Adrenal gland (tissue), 12 donors: Measurements from ENCODE around the gene SZT2. TPM values are rescaled to one million over a fixed set of nuclear protein-coding genes. Genes with fewer than 3 reads are reported as not detected.

Experiments used
- DNase-seq, 7 donors: peaks; one replicate each; pipeline ENCODE4 v3.0.0-alpha.2; 2019 to 2020
- H3K27ac ChIP-seq, 5 donors: fragments of 200-600 bp; sonication (generic) in 4 of 5; 1 replicate in 3 of 5; 2 replicates in 2 of 5; pipeline versions ENCODE4 v1.5.1 to v1.8.0; 2016 to 2020; ENCODE audit warnings: mild to moderate bottlenecking in 1 of 5
- H3K27me3 ChIP-seq: fragments of 200-600 bp; 2 replicates; pipeline ENCODE4 v1.8.0; 2021
- H3K36me3 ChIP-seq, 2 donors: fragments of 200-600 bp; replicated peaks in 1 of 2; 1 replicate in 1 of 2; 2 replicates in 1 of 2; pipeline versions ENCODE4 v1.5.1 to v1.8.0; 2018 to 2022
- H3K4me1 ChIP-seq, 2 donors: fragments of 200-600 bp; replicated peaks in 1 of 2; 1 replicate in 1 of 2; 2 replicates in 1 of 2; pipeline versions ENCODE4 v1.5.1 to v1.8.0; 2018 to 2021
- H3K4me3 ChIP-seq, 4 donors: fragments of 200-600 bp; sonication (generic) in 3 of 4; one replicate each; pipeline ENCODE4 v1.5.1; 2016 to 2018
- H3K9me3 ChIP-seq, 3 donors: fragments of 200-600 bp; sonication (generic) in 1 of 3; replicated peaks in 1 of 3; 1 replicate in 2 of 3; 2 replicates in 1 of 3; pipeline versions ENCODE4 v1.5.1 to v1.8.0; 2016 to 2021
- POLR2A ChIP-seq, 2 donors: fragments of 450-650 bp; IDR thresholded peaks; one replicate each; pipeline ENCODE4 v1.6.1; 2017; ENCODE audit warnings: antibody characterized with exemption in 2 of 2, mild to moderate bottlenecking in 2 of 2, moderate library complexity in 1 of 2
- WGBS, 4 donors: extraction: QIAGEN DNeasy Blood & Tissue Kit in 2 of 4; methylation state at CpG; one replicate each; pipeline versions ENCODE4 v1.1.5 to v1.1.7; 2013 to 2017; 5-methylcytosine and 5-hydroxymethylcytosine counted together
- intact Hi-C, 2 donors: fragments of 100-400 bp; cut with DNase I; formaldehyde crosslinking; loops; one replicate each; pipeline versions ENCODE4 v1.14.1 to v1.15.0; 2022 to 2023
- polyA plus RNA-seq, 3 donors: library from polyadenylated mRNA; stranded (reverse); fragments of 200-250 nt in 2 of 3; fragments of 350-450 nt in 1 of 3; fragmentation: Illumina TruSeq in 1 of 3; extraction: RNeasy Lipid Tissue Mini Kit (QIAGEN cat#74804) in 1 of 3; gene quantifications; one replicate each; pipeline ENCODE4 v1.2.3, GENCODE V29; 2013 to 2014
- total RNA-seq, 9 donors: library from RNA; depleted of rRNA in 4 of 9; stranded (reverse); fragments of >200 nt in 4 of 9; fragments of 120-200 nt in 1 of 9; fragmentation: NEBNext Ultra II Directional in 1 of 9; extraction: Animal tissue kit (Norgen Biotek cat#: 25700) in 1 of 9; gene quantifications; one replicate each; pipeline versions ENCODE4 v1.1.0 to v1.2.4, GENCODE V29; 2013 to 2023
- TF ChIP-seq, protein P1 (sequence below), 6 experiments: fragments of 450-650 bp in 4 of 6; fragments of 200-600 bp in 2 of 6; sonication (generic) in 1 of 6; IDR thresholded peaks; 1 replicate in 5 of 6; 2 replicates in 1 of 6; pipeline versions ENCODE4 v1.5.1 to v1.8.0; 2016 to 2021; ENCODE audit warnings: antibody characterized with exemption in 6 of 6, mild to moderate bottlenecking in 2 of 6, moderate library complexity in 1 of 6
- donor health status: healthy with polysubstance abuse.
- donor health status: Bipolar disorder and iron deficiency.
- donor health status: DM: yes; HTN: yes; CAD: no.
- donor health status: DM: no; HTN: no; CAD: no.
- donor health status: DM: no; HTN: no; CAD: no.
- donor health status: DM: yes; HTN: yes; CAD: no.

SZT2 gene
- total and polyA plus RNA-seq, 12 donors: 12.2 to 106 (median 34.7) TPM

DNA sequence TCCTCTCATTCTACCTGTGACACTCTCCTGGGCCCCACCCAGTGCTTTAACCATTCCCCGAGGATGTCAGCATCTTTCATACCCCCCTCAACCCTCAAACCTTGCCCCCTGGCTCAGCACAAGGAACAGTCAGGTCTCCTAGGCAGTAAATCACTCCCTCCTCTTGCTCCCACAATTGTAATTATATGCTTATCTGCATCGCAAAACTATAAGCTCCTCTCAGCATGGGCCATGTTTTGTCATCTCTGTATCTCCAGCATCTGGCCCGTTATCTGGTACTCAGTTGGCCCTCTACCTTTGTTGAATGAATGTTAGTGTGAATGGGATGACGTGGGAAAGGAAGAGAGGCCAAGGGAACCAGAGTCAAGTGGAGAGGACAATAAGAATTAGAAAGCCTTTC lies 19.1 kb upstream of the SZT2 start:
- intact Hi-C loops: no loop called here
- Histone ChIP-seq H3K4me1 (peaks cover 15 to 37% of the 10 kb centered on the region in 2 donors), H3K27ac (no peak overlapping the region), H3K36me3 (no peaks in the 10 kb centered on the region), H3K9me3 (no peaks in the 10 kb centered on the region), H3K27me3 (no peaks in the 10 kb centered on the region), H3K4me3 (no peak overlapping the region)
- WGBS, 4 donors: 89 to 90% (median 89%) methylated on average over 4 of the region's 4 CpGs
- DNase-seq: no peak
- TF ChIP-seq, protein P1, sequence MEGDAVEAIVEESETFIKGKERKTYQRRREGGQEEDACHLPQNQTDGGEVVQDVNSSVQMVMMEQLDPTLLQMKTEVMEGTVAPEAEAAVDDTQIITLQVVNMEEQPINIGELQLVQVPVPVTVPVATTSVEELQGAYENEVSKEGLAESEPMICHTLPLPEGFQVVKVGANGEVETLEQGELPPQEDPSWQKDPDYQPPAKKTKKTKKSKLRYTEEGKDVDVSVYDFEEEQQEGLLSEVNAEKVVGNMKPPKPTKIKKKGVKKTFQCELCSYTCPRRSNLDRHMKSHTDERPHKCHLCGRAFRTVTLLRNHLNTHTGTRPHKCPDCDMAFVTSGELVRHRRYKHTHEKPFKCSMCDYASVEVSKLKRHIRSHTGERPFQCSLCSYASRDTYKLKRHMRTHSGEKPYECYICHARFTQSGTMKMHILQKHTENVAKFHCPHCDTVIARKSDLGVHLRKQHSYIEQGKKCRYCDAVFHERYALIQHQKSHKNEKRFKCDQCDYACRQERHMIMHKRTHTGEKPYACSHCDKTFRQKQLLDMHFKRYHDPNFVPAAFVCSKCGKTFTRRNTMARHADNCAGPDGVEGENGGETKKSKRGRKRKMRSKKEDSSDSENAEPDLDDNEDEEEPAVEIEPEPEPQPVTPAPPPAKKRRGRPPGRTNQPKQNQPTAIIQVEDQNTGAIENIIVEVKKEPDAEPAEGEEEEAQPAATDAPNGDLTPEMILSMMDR (IDR thresholded peaks at IDR 0.05): no peak
- no peak for TF ChIP-seq POLR2A (IDR thresholded peaks at IDR 0.05)

DNA sequence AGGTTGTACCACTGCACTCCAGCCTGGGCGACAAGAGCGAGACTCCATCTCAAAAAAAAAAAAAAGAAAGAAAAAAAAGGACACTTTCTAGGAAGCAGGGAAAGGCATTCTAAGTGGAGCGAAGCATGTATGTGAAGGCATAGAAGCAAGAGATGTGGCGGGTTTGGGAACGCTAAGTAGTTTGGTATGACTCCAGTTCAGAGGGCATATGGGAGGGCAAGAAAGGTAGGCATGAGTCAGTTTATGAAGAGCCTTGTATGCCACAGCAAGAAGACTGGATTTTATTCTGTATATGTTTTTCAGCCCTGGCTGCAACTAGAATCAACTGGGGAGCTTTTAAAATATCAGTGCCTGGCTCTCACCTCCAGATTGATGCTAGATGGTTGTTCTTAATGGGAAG lies 17.5 kb upstream of the SZT2 start:
- 94 to 100% (median 96%) methylated on average over 5 of the region's 5 CpGs for WGBS, 4 donors
- intact Hi-C loops: no loop called here
- Histone ChIP-seq H3K9me3 (no peaks in the 10 kb centered on the region), H3K4me1 (peaks cover 6 to 24% of the 10 kb centered on the region in 2 donors), H3K36me3 (no peaks in the 10 kb centered on the region), H3K27ac (no peak overlapping the region), H3K27me3 (no peaks in the 10 kb centered on the region), H3K4me3 (no peak overlapping the region)
- no peak for DNase-seq
- no peak for TF ChIP-seq POLR2A (IDR thresholded peaks at IDR 0.05)
- TF ChIP-seq, protein P1 (IDR thresholded peaks at IDR 0.05): no peak

DNA sequence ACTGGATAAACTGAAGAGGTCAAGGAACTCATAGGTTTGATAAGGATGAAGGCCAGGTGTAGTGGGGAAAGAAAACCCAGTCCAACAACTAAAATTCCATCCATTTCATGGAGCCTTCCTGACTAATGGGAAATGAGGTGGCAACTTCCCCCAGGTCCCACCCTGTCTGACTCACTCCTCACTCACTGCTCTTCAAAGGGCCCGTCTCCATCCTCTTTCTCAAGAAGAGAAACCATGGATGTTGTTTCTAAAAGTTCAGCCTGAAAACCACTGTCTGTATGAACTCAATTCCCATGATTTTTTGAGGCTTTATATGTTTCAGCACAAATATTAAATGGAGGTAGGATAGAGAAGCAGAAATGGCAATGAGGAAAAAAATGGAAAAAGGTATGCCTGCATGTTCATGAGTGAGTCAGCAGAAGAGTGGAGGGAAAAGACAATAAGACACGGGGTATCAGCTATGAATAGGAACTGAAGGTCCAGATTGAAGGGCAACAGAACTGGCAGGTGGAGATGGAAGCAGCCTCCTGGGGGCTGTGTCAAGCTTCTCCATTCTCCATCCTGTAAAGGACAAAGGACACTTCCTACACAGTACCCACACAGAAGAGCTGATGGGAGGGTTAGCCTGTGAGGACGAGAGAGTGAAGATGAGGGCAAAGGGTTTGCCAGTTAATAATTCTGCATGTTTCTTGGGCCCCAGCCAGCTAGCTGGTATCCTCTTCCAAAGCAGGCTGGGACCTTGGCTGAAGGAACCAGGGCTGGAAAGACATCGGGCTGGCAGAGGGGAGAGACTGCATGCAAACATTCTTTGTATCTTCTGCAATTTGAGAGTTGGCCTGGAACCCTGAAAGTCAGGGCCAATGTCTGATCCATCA lies 16.4 kb upstream of the SZT2 start:
- WGBS, 4 donors: 31 to 45% (median 38%) methylated on average over 4 of the region's 4 CpGs
- Histone ChIP-seq H3K4me3 (no peak overlapping the region), H3K36me3 (no peaks in the 10 kb centered on the region), H3K27me3 (no peaks in the 10 kb centered on the region), H3K27ac (peak overlapping the region in 2 of 5 donors; percentile 23 to 55), H3K4me1 (peaks cover 6 to 23% of the 10 kb centered on the region in 2 donors), H3K9me3 (no peaks in the 10 kb centered on the region)
- TF ChIP-seq, protein P1 (IDR thresholded peaks at IDR 0.05): no peak
- no peak for TF ChIP-seq POLR2A (IDR thresholded peaks at IDR 0.05)
- intact Hi-C loops: no loop called here
- DNase-seq: peak in 3 of 7 donors; percentile 47 to 53 (median 49)

DNA sequence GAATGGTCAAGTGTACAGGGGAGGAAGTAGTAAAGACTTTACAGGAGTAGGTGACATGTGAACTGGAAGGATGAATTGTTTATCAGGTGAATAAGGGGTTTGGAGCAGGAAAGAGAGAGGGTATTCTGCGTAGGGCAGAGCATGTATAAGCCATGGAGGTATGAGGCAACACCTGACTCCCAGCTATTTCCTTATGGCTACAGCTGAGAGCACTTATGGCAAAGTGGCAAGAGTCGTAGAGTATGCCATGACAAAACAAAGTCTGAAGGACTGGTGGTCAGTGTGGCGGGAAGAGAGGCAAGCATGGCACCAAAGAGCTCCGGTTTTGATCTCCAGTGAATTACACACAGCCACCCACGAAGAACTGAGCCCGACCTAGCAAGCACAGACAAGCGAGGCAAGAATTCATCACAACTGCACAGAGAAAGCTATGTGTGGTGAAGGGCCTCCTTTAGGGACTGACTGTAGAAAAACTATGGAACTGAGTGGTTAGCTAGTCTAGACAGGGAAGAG lies 12.9 kb upstream of the SZT2 start:
- no peak overlapping the region for H3K27ac ChIP-seq
- 84 to 96% (median 93%) methylated on average over 7 of the region's 7 CpGs for WGBS, 4 donors
- TF ChIP-seq, protein P1 (IDR thresholded peaks at IDR 0.05): no peak
- no peak for TF ChIP-seq POLR2A (IDR thresholded peaks at IDR 0.05)
- intact Hi-C loops: no loop called here
- peaks cover 0 to 4% of the 10 kb centered on the region in 2 donors for H3K36me3 ChIP-seq
- peaks cover 0 to 16% of the 10 kb centered on the region in 2 donors for H3K4me1 ChIP-seq
- H3K27me3 ChIP-seq: no peaks in the 10 kb centered on the region
- DNase-seq: no peak
- H3K9me3 ChIP-seq: no peaks in the 10 kb centered on the region
- no peak overlapping the region for H3K4me3 ChIP-seq
